COLO668 (cell line): ENCODE results near the gene SZRD1.

Experiments used
- DNase-seq: peaks from one replicate; lab custom pipeline; 2025; ENCODE audit not compliant: unreplicated experiment; lab: John Stamatoyannopoulos, UW

The SZRD1 gene

GRCh38 chr1:16367258-16367967 lies 371 bp downstream of the SZRD1 start:
- DNase-seq, result peak; percentile 86

- DNase-seq, result no peak
Measured at GRCh38 chr1:16367968-16368890, 1.2 kb downstream of the SZRD1 start.

GRCh38 chr1:16369821-16370220 lies 2.8 kb downstream of the SZRD1 start:
- DNase-seq, result no peak

- no peak for DNase-seq
Measured at GRCh38 chr1:16371725-16372124, 4.7 kb downstream of the SZRD1 start.

GRCh38 chr1:16372535-16373285 lies 5.7 kb downstream of the SZRD1 start:
- DNase-seq, result no peak

GRCh38 chr1:16374266-16374665 lies 7.2 kb downstream of the SZRD1 start:
- no peak for DNase-seq

GRCh38 chr1:16375521-16376340 lies 8.7 kb downstream of the SZRD1 start:
- no peak for DNase-seq

GRCh38 chr1:16376971-16377370 lies 9.9 kb downstream of the SZRD1 start:
- no peak for DNase-seq

GRCh38 chr1:16378443-16378842 lies 11.4 kb downstream of the SZRD1 start:
- no peak for DNase-seq

GRCh38 chr1:16380868-16381267 lies 13.8 kb downstream of the SZRD1 start:
- no peak for DNase-seq

GRCh38 chr1:16383888-16384287 lies 16.8 kb downstream of the SZRD1 start:
- no peak for DNase-seq

GRCh38 chr1:16385659-16386453 lies 18.8 kb downstream of the SZRD1 start:
- no peak for DNase-seq

- DNase-seq, result no peak
Measured at GRCh38 chr1:16386454-16387113, 19.5 kb downstream of the SZRD1 start.

- DNase-seq, result no peak
Measured at GRCh38 chr1:16387201-16388188, 20.5 kb downstream of the SZRD1 start.

GRCh38 chr1:16391411-16391810 lies 24.4 kb downstream of the SZRD1 start:
- DNase-seq, result no peak

- DNase-seq, result no peak
Measured at GRCh38 chr1:16392740-16393569, 25.9 kb downstream of the SZRD1 start.
